SW 1271 (cell line): ENCODE data around the gene ANGEL2.
"Not testable (repeated sequence)": the region's sequence is repeated elsewhere in the genome, so short reads cannot be mapped to it uniquely, and the experiment has no call there.

Experiments used
- DNase-seq, 2 experiments: peaks; one replicate each; lab custom pipeline; 2025; lab: John Stamatoyannopoulos, UW

Gene ANGEL2

GRCh38 chr1:213017447-213018273 is 2.0 kb upstream of the ANGEL2 start:
- DNase-seq = no peak

GRCh38 chr1:213014642-213015041 is 1.0 kb downstream of the ANGEL2 start:
- no peak for DNase-seq

GRCh38 chr1:213008564-213008963 is 7.1 kb downstream of the ANGEL2 start:
- DNase-seq = no peak

- DNase-seq = no peak
Measured at GRCh38 chr1:213003256-213003655, 12.4 kb downstream of the ANGEL2 start.

GRCh38 chr1:212994926-212995325 is 20.7 kb downstream of the ANGEL2 start:
- no peak for DNase-seq

- not testable (repeated sequence) for DNase-seq
Measured at GRCh38 chr1:212993960-212994359, 21.7 kb downstream of the ANGEL2 start.

GRCh38 chr1:212990276-212990675 is 25.4 kb downstream of the ANGEL2 start:
- DNase-seq = no peak

GRCh38 chr1:212987702-212988322 is 27.9 kb downstream of the ANGEL2 start:
- DNase-seq = no peak

GRCh38 chr1:212986551-212986950 is 29.1 kb downstream of the ANGEL2 start:
- no peak for DNase-seq

- no peak for DNase-seq
Measured at GRCh38 chr1:212984522-212985291, 31.0 kb downstream of the ANGEL2 start.

- DNase-seq = no peak
Measured at GRCh38 chr1:212983482-212983881, 32.2 kb downstream of the ANGEL2 start.

- no peak for DNase-seq
Measured at GRCh38 chr1:212982430-212983152, 33.1 kb downstream of the ANGEL2 start.

GRCh38 chr1:212981571-212982328 is 33.9 kb downstream of the ANGEL2 start:
- DNase-seq = no peak

- DNase-seq = no peak
Measured at GRCh38 chr1:212981025-212981495, 34.6 kb downstream of the ANGEL2 start.

GRCh38 chr1:212980123-212980785 is 35.4 kb downstream of the ANGEL2 start:
- no peak for DNase-seq

GRCh38 chr1:212979340-212980122 is 36.1 kb downstream of the ANGEL2 start:
- no peak for DNase-seq

- no peak for DNase-seq
Measured at GRCh38 chr1:212977781-212978645, 37.7 kb downstream of the ANGEL2 start.

- DNase-seq = no peak
Measured at GRCh38 chr1:212976586-212976985, 39.1 kb downstream of the ANGEL2 start.
